GM15510 (cell line): ENCODE measurements around the gene GHSR.

ENCODE experiments used
- POLR2A ChIP-seq: IDR thresholded peaks from 3 replicates; pipeline ENCODE4 v1.6.1; 2011; ENCODE audit warnings: borderline replicate concordance; ENCODE audit not compliant: insufficient read length; ENCODE audit errors: extremely low read depth

GHSR gene

GRCh38 chr3:172402090-172402489, 46.2 kb downstream of the GHSR start:
- no peak for TF ChIP-seq POLR2A

DNA sequence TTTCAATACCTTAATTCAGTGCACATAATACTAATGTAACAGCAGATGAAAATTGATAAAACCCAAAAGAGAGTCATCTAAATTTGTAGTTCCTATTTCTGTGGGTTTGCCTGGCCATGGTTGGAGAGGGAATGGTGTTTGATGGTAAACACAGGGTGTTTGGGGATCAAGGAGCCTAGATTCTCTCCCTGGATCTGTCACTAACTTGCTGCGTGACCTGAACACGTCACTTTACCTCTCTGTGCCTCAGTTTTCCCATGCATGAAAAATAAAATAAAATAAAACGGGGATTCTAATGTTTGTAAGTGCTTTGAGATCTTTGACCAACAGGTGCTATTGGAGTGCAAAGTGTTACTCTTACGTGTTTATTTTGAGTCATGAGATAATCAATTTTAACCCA, 49.8 kb downstream of the GHSR start:
- no peak for TF ChIP-seq POLR2A

- TF ChIP-seq POLR2A = no peak
Observed at GRCh38 chr3:172397716-172398405, 50.4 kb downstream of the GHSR start.

- TF ChIP-seq POLR2A = no peak
Observed at GRCh38 chr3:172396400-172396799, 51.9 kb downstream of the GHSR start.

- no peak for TF ChIP-seq POLR2A
Observed at GRCh38 chr3:172394692-172395091, 53.6 kb downstream of the GHSR start.
